Natural killer cell (primary cell): ENCODE measurements around the gene OR52E5. TPM values are rescaled to one million over a fixed set of nuclear protein-coding genes. Genes with fewer than 3 reads are reported as not detected.

ENCODE experiments used
- ATAC-seq, 3 donors: fragments of 150-1000 bp in 2 of 3; fragments of 200-7000 bp in 1 of 3; cut with Tn5 transposase; 1 replicate in 1 of 3; 2 replicates in 2 of 3; pipeline ENCODE4 v1.10.0; 2021; ENCODE audit warnings: mild to moderate bottlenecking in 2 of 3, moderate library complexity in 2 of 3
- DNase-seq, 2 donors: peaks; one replicate each; pipeline versions ENCODE4 v3.0.0 to v3.0.0-alpha.2; 2013 to 2021; ENCODE audit warnings: mixed read lengths in 1 of 2
- H3K27ac ChIP-seq: one replicate; pipeline ENCODE4 v1.5.1; 2013; ENCODE audit warnings: mild to moderate bottlenecking, low read length
- H3K27me3 ChIP-seq: one replicate; pipeline ENCODE4 v1.6.1; 2013; ENCODE audit warnings: low read length; ENCODE audit not compliant: control insufficient read depth, insufficient read depth
- H3K36me3 ChIP-seq: one replicate; pipeline ENCODE4 v1.6.1; 2013; ENCODE audit warnings: low read length; ENCODE audit not compliant: control insufficient read depth, insufficient read depth
- H3K4me1 ChIP-seq: one replicate; pipeline ENCODE4 v1.6.1; 2013; ENCODE audit warnings: low read length; ENCODE audit not compliant: control insufficient read depth, insufficient read depth
- H3K4me3 ChIP-seq: one replicate; pipeline ENCODE4 v1.5.1; 2013; ENCODE audit warnings: low read length
- H3K9me3 ChIP-seq: one replicate; pipeline ENCODE4 v1.6.1; 2013; ENCODE audit warnings: low read length; ENCODE audit not compliant: control insufficient read depth, insufficient read depth
- H3K27ac Mint-ChIP-seq, 2 donors: one replicate each; pipeline ENCODE4 v1.8.0; 2022; ENCODE audit warnings: mild to moderate bottlenecking in 2 of 2, mixed read lengths in 2 of 2, moderate library complexity in 1 of 2
- H3K27me3 Mint-ChIP-seq, 2 donors: one replicate each; pipeline ENCODE4 v1.8.0; 2022; ENCODE audit warnings: low read depth in 2 of 2, mixed read lengths in 2 of 2
- H3K36me3 Mint-ChIP-seq: one replicate; pipeline ENCODE4 v1.8.0; 2022; ENCODE audit warnings: mixed read lengths
- H3K4me1 Mint-ChIP-seq, 2 donors: one replicate each; pipeline ENCODE4 v1.8.0; 2022; ENCODE audit warnings: mixed read lengths in 2 of 2
- H3K4me3 Mint-ChIP-seq: one replicate; pipeline ENCODE4 v1.8.0; 2022; ENCODE audit warnings: mild to moderate bottlenecking, moderate library complexity, mixed read lengths
- H3K9me3 Mint-ChIP-seq, 2 donors: one replicate each; pipeline ENCODE4 v1.8.0; 2022; ENCODE audit warnings: mixed read lengths in 2 of 2
- CTCF ChIP-seq: fragments of 200-600 bp; IDR thresholded peaks from one replicate; pipeline ENCODE4 v1.8.0; 2022; ENCODE audit warnings: antibody characterized with exemption
- WGBS: methylation state at CpG from one replicate; pipeline ENCODE4 v1.1.7; 2013; ENCODE audit warnings: missing lambda C conversion rate; ENCODE audit not compliant: insufficient coverage; 5-methylcytosine and 5-hydroxymethylcytosine counted together
- intact Hi-C: fragments of 100-400 bp; cut with micrococcal nuclease; formaldehyde crosslinking; loops from one replicate; pipeline ENCODE4 v1.14.2; 2022
- total RNA-seq, 4 donors: library from RNA; stranded (reverse); fragments of 120-200 nt in 1 of 4; gene quantifications; one replicate each; pipeline versions ENCODE4 v1.2.3 to v1.2.4, GENCODE V29; 2013 to 2022

Gene OR52E5
- total RNA-seq, 3 donors from 2014 or later (not counting 1 experiment from before 2014, with no cell fraction given): not detected

- H3K36me3 ChIP-seq: no peaks in the 10 kb centered on the region
- no peaks in the 10 kb centered on the region for H3K4me1 Mint-ChIP-seq
Measured at GRCh38 chr11:5857590-5857989, 35.4 kb upstream of the OR52E5 start, which contains the start of gene OR52E8. Gene OR52E8 (minus strand): TSS chr11:5857690. CDS start chr11:5857690, 0 bp downstream.

GRCh38 chr11:5865826-5866225 is 27.2 kb upstream of the OR52E5 start:
- no peak for TF ChIP-seq CTCF
- H3K4me1 Mint-ChIP-seq: no peaks in the 10 kb centered on the region

More at GRCh38 chr11:5857590-5857989, 35.4 kb upstream of the OR52E5 start, which contains the start of gene OR52E8:
- TF ChIP-seq CTCF: no peak
- Histone ChIP-seq H3K4me3 (no peak within 1 kb of the TSS), H3K4me1 (no peaks in the 10 kb centered on the region), H3K27me3 (no peaks in the 10 kb centered on the region), H3K27ac (no peak within 1 kb of the TSS), H3K9me3 (no peaks in the 10 kb centered on the region)
- H3K9me3 Mint-ChIP-seq: peaks cover 0 to 2% of the 10 kb centered on the region in 2 donors
- H3K27ac Mint-ChIP-seq: no peak within 1 kb of the TSS
- no peak within 1 kb of the TSS for H3K4me3 Mint-ChIP-seq
- DNase-seq (no peak), ATAC-seq (no peak)
- H3K27me3 Mint-ChIP-seq: peaks cover 7 to 30% of the 10 kb centered on the region in 2 donors
- no peaks in the 10 kb centered on the region for H3K36me3 Mint-ChIP-seq
- intact Hi-C loops: no loop called here
- no CpG with 5 or more reads among the region's 3 CpGs for WGBS

GRCh38 chr11:5878564-5878963 is 14.4 kb upstream of the OR52E5 start:
- no peak for TF ChIP-seq CTCF
- H3K27ac Mint-ChIP-seq: no peak overlapping the region
- no CpG with 5 or more reads among the region's 2 CpGs for WGBS

More at GRCh38 chr11:5865826-5866225, 27.2 kb upstream of the OR52E5 start:
- Mint-ChIP-seq H3K36me3 (no peaks in the 10 kb centered on the region), H3K27ac (no peak overlapping the region), H3K27me3 (peaks cover 4 to 24% of the 10 kb centered on the region in 2 donors), H3K4me3 (no peak overlapping the region), H3K9me3 (no peaks in the 10 kb centered on the region)
- Histone ChIP-seq H3K4me1 (no peaks in the 10 kb centered on the region), H3K36me3 (no peaks in the 10 kb centered on the region), H3K4me3 (no peak overlapping the region), H3K27me3 (no peaks in the 10 kb centered on the region), H3K27ac (no peak overlapping the region), H3K9me3 (no peaks in the 10 kb centered on the region)
- ATAC-seq (no peak), DNase-seq (no peak)
- intact Hi-C loops: no loop called here
- WGBS: 100% methylated on average over 2 of the region's 2 CpGs

GRCh38 chr11:5880329-5880728 is 12.7 kb upstream of the OR52E5 start, which contains the start of gene OR52E4:
Gene OR52E4 (plus strand): TSS chr11:5880629. CDS start chr11:5884293, 3,664 bp downstream.
- no peaks in the 10 kb centered on the region for H3K36me3 Mint-ChIP-seq
- H3K27ac Mint-ChIP-seq: no peak within 1 kb of the TSS
- ATAC-seq (no peak), DNase-seq (no peak)
- H3K9me3 ChIP-seq: no peaks in the 10 kb centered on the region
- H3K27me3 ChIP-seq: no peaks in the 10 kb centered on the region
- no peaks in the 10 kb centered on the region for H3K9me3 Mint-ChIP-seq
- H3K4me1 ChIP-seq: no peaks in the 10 kb centered on the region
- H3K27me3 Mint-ChIP-seq: peaks cover 0 to 11% of the 10 kb centered on the region in 2 donors
- TF ChIP-seq CTCF: no peak
- no peak within 1 kb of the TSS for H3K4me3 Mint-ChIP-seq
- no peaks in the 10 kb centered on the region for H3K36me3 ChIP-seq
- 88% methylated on average over 4 of the region's 4 CpGs for WGBS
- H3K27ac ChIP-seq: no peak within 1 kb of the TSS
- intact Hi-C loops: no loop called here
- no peak within 1 kb of the TSS for H3K4me3 ChIP-seq
- H3K4me1 Mint-ChIP-seq: no peaks in the 10 kb centered on the region

More at GRCh38 chr11:5878564-5878963, 14.4 kb upstream of the OR52E5 start:
- Mint-ChIP-seq H3K4me1 (no peaks in the 10 kb centered on the region), H3K9me3 (no peaks in the 10 kb centered on the region), H3K27me3 (peaks cover 0 to 11% of the 10 kb centered on the region in 2 donors), H3K36me3 (no peaks in the 10 kb centered on the region), H3K4me3 (no peak overlapping the region)
- H3K27ac ChIP-seq: no peak overlapping the region
- ATAC-seq (no peak), DNase-seq (no peak)
- no peaks in the 10 kb centered on the region for H3K4me1 ChIP-seq
- H3K4me3 ChIP-seq: no peak overlapping the region
- intact Hi-C loops: no loop called here
- H3K36me3 ChIP-seq: no peaks in the 10 kb centered on the region
- H3K9me3 ChIP-seq: no peaks in the 10 kb centered on the region
- H3K27me3 ChIP-seq: no peaks in the 10 kb centered on the region
